IMR-90 (cell line): ENCODE measurements around the gene ZMIZ1. TPM values are rescaled to one million over a fixed set of nuclear protein-coding genes. Genes with fewer than 3 reads are reported as not detected.

Source experiments
- ATAC-seq: fragments of 200-7000 bp; cut with Tn5 transposase; 2 replicates; pipeline ENCODE4 v1.9.1; 2020; ENCODE audit warnings: low read depth, mild to moderate bottlenecking, moderate library complexity
- BruUV-seq: library from RNA; stranded (reverse); fragments of 400-500 nt; replicated peaks from 2 replicates; lab custom pipeline; 2021; lab: Mats Ljungman, UMichigan
- CTCF ChIA-PET: fragments of 300-600 bp; formaldehyde crosslinking; extraction: SDS; loops from one replicate; lab custom pipeline; 2021; ENCODE audit warnings: antibody characterized with exemption; lab: Yijun Ruan, JAX
- POLR2A ChIA-PET: fragments of 300-600 bp; sonication (Branson Sonifier 250); formaldehyde crosslinking; loops from one replicate; lab custom pipeline; 2022; ENCODE audit warnings: antibody characterized with exemption; ENCODE audit not compliant: unreplicated experiment; lab: Charles Lee
- DNase-seq: peaks from one replicate; pipeline ENCODE4 v3.0.0; 2013
- H2AFZ ChIP-seq: replicated peaks from 2 replicates; pipeline ENCODE3; 2013; ENCODE audit warnings: low read length, mild to moderate bottlenecking; ENCODE audit not compliant: poor library complexity
- H2AK5ac ChIP-seq: 2 replicates; pipeline ENCODE4 v1.6.1; 2013; ENCODE audit warnings: low read depth, low read length, inconsistent platforms
- H2AK9ac ChIP-seq: replicated peaks from 2 replicates; pipeline ENCODE3; 2013; ENCODE audit warnings: mild to moderate bottlenecking, low read depth, low read length, moderate library complexity; ENCODE audit not compliant: poor library complexity
- H2BK120ac ChIP-seq: 2 replicates; pipeline ENCODE4 v1.6.1; 2013; ENCODE audit warnings: low read depth, low read length, inconsistent platforms
- H2BK15ac ChIP-seq: 3 replicates; pipeline ENCODE4 v1.6.1; 2013; ENCODE audit warnings: low read depth, low read length, inconsistent platforms
- H2BK20ac ChIP-seq: 2 replicates; pipeline ENCODE4 v1.6.1; 2013; ENCODE audit warnings: low read depth, mild to moderate bottlenecking, inconsistent platforms, low read length, moderate library complexity
- H2BK5ac ChIP-seq: 2 replicates; pipeline ENCODE4 v1.6.1; 2013; ENCODE audit warnings: mild to moderate bottlenecking, low read depth, low read length, inconsistent platforms; ENCODE audit not compliant: poor library complexity, severe bottlenecking
- H3K14ac ChIP-seq: replicated peaks from 2 replicates; pipeline ENCODE4 v1.6.1; 2013; ENCODE audit warnings: low read depth, low read length, inconsistent platforms
- H3K18ac ChIP-seq: 2 replicates; pipeline ENCODE4 v1.6.1; 2013; ENCODE audit warnings: low read depth, low read length, control low read depth
- H3K23ac ChIP-seq: 2 replicates; pipeline ENCODE4 v1.6.1; 2013; ENCODE audit warnings: low read depth, low read length, inconsistent platforms
- H3K27ac ChIP-seq: 2 replicates; pipeline ENCODE4 v1.5.1; 2013; ENCODE audit warnings: mild to moderate bottlenecking, control low read depth, low read length; ENCODE audit not compliant: insufficient read depth
- H3K27me3 ChIP-seq: 2 replicates; pipeline ENCODE4 v1.6.1; 2013; ENCODE audit warnings: low read length; ENCODE audit not compliant: control insufficient read depth, insufficient read depth
- H3K36me3 ChIP-seq: 2 replicates; pipeline ENCODE4 v1.6.1; 2013; ENCODE audit warnings: low read length, mixed read lengths; ENCODE audit not compliant: control insufficient read depth, insufficient read depth
- H3K4ac ChIP-seq: 2 replicates; pipeline ENCODE4 v1.6.1; 2013; ENCODE audit warnings: low read depth, low read length, inconsistent platforms
- H3K4me1 ChIP-seq: 2 replicates; pipeline ENCODE4 v1.6.1; 2013; ENCODE audit warnings: low read length, mixed read lengths; ENCODE audit not compliant: control insufficient read depth, insufficient read depth
- H3K4me2 ChIP-seq: 2 replicates; pipeline ENCODE4 v1.6.1; 2013; ENCODE audit warnings: low read depth, mild to moderate bottlenecking, control low read depth, low read length, moderate library complexity
- H3K4me3 ChIP-seq: 2 replicates; pipeline ENCODE4 v1.5.1; 2013; ENCODE audit warnings: low read depth, mild to moderate bottlenecking, control low read depth, low read length, moderate library complexity; ENCODE audit not compliant: insufficient read depth
- H3K56ac ChIP-seq: 2 replicates; pipeline ENCODE4 v1.6.1; 2013; ENCODE audit warnings: low read length, inconsistent platforms; ENCODE audit not compliant: insufficient read depth; ENCODE audit errors: extremely low read depth
- H3K79me1 ChIP-seq, 2 experiments: 2 replicates each; pipeline ENCODE4 v1.6.1; 2013; ENCODE audit warnings: low read length in 2 of 2, inconsistent platforms in 1 of 2, low read depth in 1 of 2
- H3K9ac ChIP-seq: 2 replicates; pipeline ENCODE4 v1.6.1; 2013; ENCODE audit warnings: low read depth, low read length, control low read depth
- H3K9me1 ChIP-seq: 2 replicates; pipeline ENCODE4 v1.6.1; 2013; ENCODE audit warnings: low read length, inconsistent platforms; ENCODE audit not compliant: insufficient read depth
- H3K9me3 ChIP-seq: 2 replicates; pipeline ENCODE4 v1.6.1; 2013; ENCODE audit warnings: low read length; ENCODE audit not compliant: control insufficient read depth, insufficient read depth
- H4K20me1 ChIP-seq: 2 replicates; pipeline ENCODE4 v1.6.1; 2013; ENCODE audit warnings: low read length, inconsistent platforms; ENCODE audit not compliant: insufficient read depth
- H4K5ac ChIP-seq: 2 replicates; pipeline ENCODE4 v1.6.1; 2013; ENCODE audit warnings: mild to moderate bottlenecking, low read depth, low read length, control low read depth
- H4K8ac ChIP-seq, 2 experiments: 2 replicates each; pipeline ENCODE4 v1.6.1; 2013; ENCODE audit warnings: low read depth in 2 of 2, low read length in 2 of 2, control low read depth in 1 of 2, inconsistent platforms in 1 of 2
- H4K91ac ChIP-seq: 2 replicates; pipeline ENCODE4 v1.6.1; 2013; ENCODE audit warnings: low read depth, low read length, inconsistent platforms; ENCODE audit not compliant: insufficient read depth
- CEBPB ChIP-seq: IDR thresholded peaks from 2 replicates; pipeline ENCODE4 v1.6.1; 2012; ENCODE audit warnings: low read depth, low read length, improper control_type of control experiment
- WGBS, 2 experiments: methylation state at CpG; one replicate each; pipeline versions ENCODE4 v1.1.5 to v1.1.7; 2013; ENCODE audit warnings: missing lambda C conversion rate in 2 of 2; ENCODE audit not compliant: insufficient read length in 1 of 2; ENCODE audit errors: extremely low coverage in 2 of 2; 5-methylcytosine and 5-hydroxymethylcytosine counted together
- dilution Hi-C: fragments of 300-500 bp; cut with HindIII; formaldehyde crosslinking; loops from one replicate; pipeline ENCODE4 v1.14.3; 2018; ENCODE audit warnings: low sequenced_read_pairs; ENCODE audit not compliant: unreplicated experiment
- in situ Hi-C: fragments of 300-500 bp; cut with MboI; formaldehyde crosslinking; loops from 3 replicates; pipeline ENCODE4 v1.14.3; 2019; ENCODE audit warnings: low sequenced_read_pairs, inconsistent platforms, mixed read lengths
- intact Hi-C: fragments of 100-400 bp; cut with micrococcal nuclease; formaldehyde crosslinking; loops from 2 replicates; pipeline ENCODE4 v1.10.0; 2022
- polyA plus RNA-seq, 3 experiments: library from polyadenylated mRNA; depleted of rRNA; stranded (reverse); fragments of >200 nt; gene quantifications; 2 replicates each; pipeline ENCODE4 v1.2.3, GENCODE V29; 2012; ENCODE audit warnings: low replicate concordance in 1 of 3
- total RNA-seq: library from RNA; depleted of rRNA; stranded (reverse); fragments of >200 nt; gene quantifications from 2 replicates; pipeline ENCODE4 v1.2.3, GENCODE V29; 2012
- TF ChIP-seq, protein P1 (sequence below): fragments of 150-350 bp; IDR thresholded peaks from 2 replicates; pipeline ENCODE4 v1.6.1; 2016; ENCODE audit warnings: low read depth, mild to moderate bottlenecking, low read length, moderate library complexity, borderline replicate concordance

Gene ZMIZ1
- total and polyA plus RNA-seq, 2 of the 4 experiments (the other 2 are of a cell fraction): 6.6 to 48.7 TPM

GRCh38 chr10:79268742-79269141, 200.0 kb downstream of the ZMIZ1 start:
- peaks cover 20% of the 10 kb centered on the region for H3K36me3 ChIP-seq
- H3K79me1 ChIP-seq: peaks cover 58 to 98% of the 10 kb centered on the region in 2 experiments
- H2BK120ac ChIP-seq: peak overlapping the region; percentile 5; the same call in 1 of the 2 replicates
- H3K4me1 ChIP-seq: peaks cover 38% of the 10 kb centered on the region
- TF ChIP-seq CEBPB: peak; percentile 44
- TF ChIP-seq, protein P1, sequence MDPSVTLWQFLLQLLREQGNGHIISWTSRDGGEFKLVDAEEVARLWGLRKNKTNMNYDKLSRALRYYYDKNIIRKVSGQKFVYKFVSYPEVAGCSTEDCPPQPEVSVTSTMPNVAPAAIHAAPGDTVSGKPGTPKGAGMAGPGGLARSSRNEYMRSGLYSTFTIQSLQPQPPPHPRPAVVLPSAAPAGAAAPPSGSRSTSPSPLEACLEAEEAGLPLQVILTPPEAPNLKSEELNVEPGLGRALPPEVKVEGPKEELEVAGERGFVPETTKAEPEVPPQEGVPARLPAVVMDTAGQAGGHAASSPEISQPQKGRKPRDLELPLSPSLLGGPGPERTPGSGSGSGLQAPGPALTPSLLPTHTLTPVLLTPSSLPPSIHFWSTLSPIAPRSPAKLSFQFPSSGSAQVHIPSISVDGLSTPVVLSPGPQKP: no peak
- no peak overlapping the region for H3K23ac ChIP-seq
- intact Hi-C loops (no loop called here), dilution Hi-C loops (no loop called here), in situ Hi-C loops (no loop called here)
- no peak overlapping the region for H3K14ac ChIP-seq
- peaks cover 60% of the 10 kb centered on the region for H3K9me1 ChIP-seq
- H2BK5ac ChIP-seq: no peak overlapping the region
- no peak overlapping the region for H3K18ac ChIP-seq
- peaks cover 73% of the 10 kb centered on the region for H4K20me1 ChIP-seq
- peak overlapping the region; percentile 15; the same call in 1 of the 2 replicates for H4K91ac ChIP-seq
- CTCF ChIA-PET: no interaction called here
- no peak overlapping the region for H2BK15ac ChIP-seq
- no TSS peak for BruUV-seq
- no peak overlapping the region for H2AFZ ChIP-seq
- H3K4me2 ChIP-seq: no peak overlapping the region
- H3K4me3 ChIP-seq: no peak overlapping the region
- no peaks in the 10 kb centered on the region for H3K9me3 ChIP-seq
- no peaks in the 10 kb centered on the region for H3K27me3 ChIP-seq
- H2AK5ac ChIP-seq: no peak overlapping the region; the same call in 1 of the 2 replicates
- no peak overlapping the region for H4K5ac ChIP-seq
- H3K27ac ChIP-seq: no peak overlapping the region
- 0 out of 2 replicates have a peak overlapping the region, but pooled peaks have one; percentile 19 for H3K4ac ChIP-seq
- no peak overlapping the region for H3K9ac ChIP-seq
- no peak overlapping the region for H3K56ac ChIP-seq
- WGBS, 2 experiments: 82% methylated on average over 3 of the region's 7 CpGs; no CpG with 5 or more reads in 1 of the 2 experiments
- H4K8ac ChIP-seq: no peak overlapping the region; a peak in 1 of 4 replicates
- DNase-seq (no peak), ATAC-seq (no peak)
- POLR2A ChIA-PET: no interaction called here
- H2AK9ac ChIP-seq: peak overlapping the region; percentile 7
- H2BK20ac ChIP-seq: no peak overlapping the region
